Measurements from ENCODE around the gene HOMER2.

The HOMER2 gene

DNA sequence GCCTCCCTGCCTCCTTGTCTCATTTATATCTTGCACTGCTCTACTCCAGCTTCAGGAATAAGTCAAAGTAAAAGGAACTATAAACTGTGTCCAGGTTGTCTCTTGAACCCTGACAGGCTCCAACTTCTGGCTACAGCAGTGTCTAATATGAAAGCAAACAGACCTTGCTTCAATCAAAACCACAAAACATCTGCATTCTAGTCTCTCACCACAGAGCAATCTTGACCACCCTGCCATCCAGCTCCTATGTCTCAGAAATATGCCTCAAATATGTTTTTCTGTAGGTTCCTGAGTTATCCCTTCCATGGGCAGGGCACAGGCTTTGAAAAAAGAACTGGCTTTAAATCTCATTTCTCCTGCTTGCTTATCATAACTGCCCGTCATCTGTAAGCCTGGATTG is 20.5 kb upstream of the HOMER2 start:
- Histone ChIP-seq H3K79me2 (ENCODE audit: insufficient read depth, low read length) (no peaks in the 10 kb centered on the region), H3K4me1 (ENCODE audit: insufficient read depth, low read length) (no peaks in the 10 kb centered on the region), H3K9me3 (ENCODE audit: insufficient read depth, low read length, severe bottlenecking) (no peaks in the 10 kb centered on the region), H3K27me3 (ENCODE audit: insufficient read depth, low read length, poor library complexity) (no peaks in the 10 kb centered on the region), H2AFZ (ENCODE audit: low read depth, low read length) (no peak overlapping the region), H3K27ac (ENCODE audit: low read length) (no peak overlapping the region), H3K4me2 (ENCODE audit: insufficient read depth, low read length) (no peak overlapping the region), H4K20me1 (ENCODE audit: insufficient read depth, low read length) (no peaks in the 10 kb centered on the region), H3K9ac (ENCODE audit: low read depth, low read length) (no peak overlapping the region), H3K4me3 (ENCODE audit: low read depth in 1 of 2, low read length in 2 of 2) (no peak overlapping the region), H3K36me3 (ENCODE audit: insufficient read depth, low read length) (no peaks in the 10 kb centered on the region)
- no peak for TF ChIP-seq EZH2 (IDR thresholded peaks at IDR 0.05; ENCODE audit: borderline replicate concordance, low read depth, low read length, severe bottlenecking)
- TF ChIP-seq, protein P1, sequence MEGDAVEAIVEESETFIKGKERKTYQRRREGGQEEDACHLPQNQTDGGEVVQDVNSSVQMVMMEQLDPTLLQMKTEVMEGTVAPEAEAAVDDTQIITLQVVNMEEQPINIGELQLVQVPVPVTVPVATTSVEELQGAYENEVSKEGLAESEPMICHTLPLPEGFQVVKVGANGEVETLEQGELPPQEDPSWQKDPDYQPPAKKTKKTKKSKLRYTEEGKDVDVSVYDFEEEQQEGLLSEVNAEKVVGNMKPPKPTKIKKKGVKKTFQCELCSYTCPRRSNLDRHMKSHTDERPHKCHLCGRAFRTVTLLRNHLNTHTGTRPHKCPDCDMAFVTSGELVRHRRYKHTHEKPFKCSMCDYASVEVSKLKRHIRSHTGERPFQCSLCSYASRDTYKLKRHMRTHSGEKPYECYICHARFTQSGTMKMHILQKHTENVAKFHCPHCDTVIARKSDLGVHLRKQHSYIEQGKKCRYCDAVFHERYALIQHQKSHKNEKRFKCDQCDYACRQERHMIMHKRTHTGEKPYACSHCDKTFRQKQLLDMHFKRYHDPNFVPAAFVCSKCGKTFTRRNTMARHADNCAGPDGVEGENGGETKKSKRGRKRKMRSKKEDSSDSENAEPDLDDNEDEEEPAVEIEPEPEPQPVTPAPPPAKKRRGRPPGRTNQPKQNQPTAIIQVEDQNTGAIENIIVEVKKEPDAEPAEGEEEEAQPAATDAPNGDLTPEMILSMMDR (IDR thresholded peaks at IDR 0.05; ENCODE audit: borderline replicate concordance, extremely low read depth, low read length, poor library complexity, severe bottlenecking): no peak
- no peak for DNase-seq
- ATAC-seq (ENCODE audit: insufficient read depth, low read depth): peak; percentile 47; the same call in 1 of the 3 replicates

- H3K27me3 ChIP-seq (ENCODE audit: insufficient read depth, low read length, poor library complexity): no peaks in the 10 kb centered on the region
- H3K79me2 ChIP-seq (ENCODE audit: insufficient read depth, low read length): no peaks in the 10 kb centered on the region
- ATAC-seq (ENCODE audit: insufficient read depth, low read depth) (no peak), DNase-seq (no peak)
- no peak overlapping the region for H3K9ac ChIP-seq (ENCODE audit: low read depth, low read length)
- TF ChIP-seq, protein P1 (IDR thresholded peaks at IDR 0.05; ENCODE audit: borderline replicate concordance, extremely low read depth, low read length, poor library complexity, severe bottlenecking): no peak
- no peak for TF ChIP-seq EZH2 (IDR thresholded peaks at IDR 0.05; ENCODE audit: borderline replicate concordance, low read depth, low read length, severe bottlenecking)
- H3K9me3 ChIP-seq (ENCODE audit: insufficient read depth, low read length, severe bottlenecking): no peaks in the 10 kb centered on the region
- no peak overlapping the region for H3K27ac ChIP-seq (ENCODE audit: low read length)
- H3K4me1 ChIP-seq (ENCODE audit: insufficient read depth, low read length): peaks cover 6% of the 10 kb centered on the region; the same call in 1 of the 2 replicates
- no peak overlapping the region for H3K4me2 ChIP-seq (ENCODE audit: insufficient read depth, low read length)
- H2AFZ ChIP-seq (ENCODE audit: low read depth, low read length): no peak overlapping the region
- no peaks in the 10 kb centered on the region for H3K36me3 ChIP-seq (ENCODE audit: insufficient read depth, low read length)
- H4K20me1 ChIP-seq (ENCODE audit: insufficient read depth, low read length): no peaks in the 10 kb centered on the region
- H3K4me3 ChIP-seq (ENCODE audit: low read depth in 1 of 2, low read length in 2 of 2): no peak overlapping the region
These were observed 18.9 kb upstream of the HOMER2 start for GRCh38 chr15:82971218-82971984.

GRCh38 chr15:82970696-82971095 is 18.2 kb upstream of the HOMER2 start:
- DNase-seq (no peak), ATAC-seq (ENCODE audit: insufficient read depth, low read depth) (no peak)
- no peak overlapping the region for H3K27ac ChIP-seq (ENCODE audit: low read length)
- H3K36me3 ChIP-seq (ENCODE audit: insufficient read depth, low read length): no peaks in the 10 kb centered on the region
- no peak overlapping the region for H2AFZ ChIP-seq (ENCODE audit: low read depth, low read length)
- peaks cover 8% of the 10 kb centered on the region; the same call in 1 of the 2 replicates for H3K4me1 ChIP-seq (ENCODE audit: insufficient read depth, low read length)
- TF ChIP-seq EZH2 (IDR thresholded peaks at IDR 0.05; ENCODE audit: borderline replicate concordance, low read depth, low read length, severe bottlenecking): no peak
- TF ChIP-seq, protein P1 (IDR thresholded peaks at IDR 0.05; ENCODE audit: borderline replicate concordance, extremely low read depth, low read length, poor library complexity, severe bottlenecking): no peak
- no peaks in the 10 kb centered on the region for H3K9me3 ChIP-seq (ENCODE audit: insufficient read depth, low read length, severe bottlenecking)
- H4K20me1 ChIP-seq (ENCODE audit: insufficient read depth, low read length): no peaks in the 10 kb centered on the region
- no peaks in the 10 kb centered on the region for H3K27me3 ChIP-seq (ENCODE audit: insufficient read depth, low read length, poor library complexity)
- no peak overlapping the region for H3K9ac ChIP-seq (ENCODE audit: low read depth, low read length)
- no peak overlapping the region for H3K4me2 ChIP-seq (ENCODE audit: insufficient read depth, low read length)
- no peak overlapping the region for H3K4me3 ChIP-seq (ENCODE audit: low read depth in 1 of 2, low read length in 2 of 2)
- no peaks in the 10 kb centered on the region for H3K79me2 ChIP-seq (ENCODE audit: insufficient read depth, low read length)

Measured in DND-41 (cell line).